HepG2 (cell line): ENCODE measurements around the gene CGA. TPM values are rescaled to one million over a fixed set of nuclear protein-coding genes. Genes with fewer than 3 reads are reported as not detected.

Experiments used
- ATAC-seq: fragments of 200-7000 bp; cut with Tn5 transposase; 3 replicates; pipeline ENCODE4 v1.9.1; 2020; ENCODE audit warnings: mild to moderate bottlenecking, moderate library complexity
- BruUV-seq: library from RNA; stranded (reverse); fragments of 400-500 nt; replicated peaks from 2 replicates; lab custom pipeline; 2021; lab: Mats Ljungman, UMichigan
- CTCF ChIA-PET: fragments of 300-600 bp; formaldehyde crosslinking; extraction: SDS; loops from one replicate; lab custom pipeline; 2021; ENCODE audit warnings: low total read pairs, inconsistent platforms, low intra/inter-chr PET ratio; lab: Yijun Ruan, JAX
- POLR2A ChIA-PET: fragments of 350-600 bp; sonication (Branson Sonifier 250); formaldehyde crosslinking; loops from one replicate; lab custom pipeline; 2020; ENCODE audit warnings: antibody characterized with exemption, inconsistent platforms; lab: Yijun Ruan, JAX
- DNase-seq: peaks from one replicate; pipeline ENCODE4 v3.0.0-alpha.2; 2015; ENCODE audit warnings: low spot score
- FAIRE-seq: peaks from 3 replicates; lab custom pipeline; 2011; peaks lifted over from hg19 to GRCh38; lab: Jason Lieb, UNC
- H2AFZ ChIP-seq: one replicate; pipeline ENCODE4 v1.6.1; 2011; ENCODE audit warnings: low read length, inconsistent platforms
- H3K27ac ChIP-seq: fragments of 300-600 bp; 3 replicates; pipeline ENCODE4 v1.8.0; 2011; ENCODE audit warnings: mixed run types, mild to moderate bottlenecking, mixed read lengths, low read length, inconsistent platforms; ENCODE audit not compliant: insufficient read depth; ENCODE audit errors: extremely low read length
- H3K27me3 ChIP-seq, 2 experiments: fragments of 200-600 bp in 1 of 2; 2 replicates in 1 of 2; 3 replicates in 1 of 2; pipeline versions ENCODE4 v1.6.0 to v1.8.0; 2011; ENCODE audit warnings: low read length in 2 of 2, mild to moderate bottlenecking in 2 of 2, moderate library complexity in 2 of 2, inconsistent platforms in 1 of 2; ENCODE audit not compliant: insufficient read depth in 2 of 2, control insufficient read depth in 1 of 2
- H3K36me3 ChIP-seq, 2 experiments: fragments of 200-600 bp in 1 of 2; replicated peaks in 1 of 2; 2 replicates in 1 of 2; 3 replicates in 1 of 2; pipeline versions ENCODE4 v1.5.1 to v1.8.0; 2011; ENCODE audit warnings: low read length in 2 of 2, inconsistent platforms in 1 of 2; ENCODE audit not compliant: insufficient read depth in 2 of 2, control insufficient read depth in 1 of 2
- H3K4me1 ChIP-seq: 2 replicates; pipeline ENCODE4 v1.5.1; 2012; ENCODE audit warnings: low read length, inconsistent platforms; ENCODE audit not compliant: insufficient read depth
- H3K4me2 ChIP-seq: 2 replicates; pipeline ENCODE4 v1.6.0; 2011; ENCODE audit warnings: low read depth, low read length, inconsistent platforms
- H3K4me3 ChIP-seq, 3 experiments: fragments of 200-600 bp in 1 of 3; sonication (generic), shearing (Covaris generic) in 1 of 3; replicated peaks in 1 of 3; 2 replicates each; pipeline ENCODE4 v1.5.1; 2011 to 2016; ENCODE audit warnings: low read length in 3 of 3, inconsistent platforms in 2 of 3, low read depth in 2 of 3, mild to moderate bottlenecking in 2 of 3, control low read depth in 1 of 3, mixed read lengths in 1 of 3; ENCODE audit not compliant: insufficient read depth in 1 of 3
- H3K79me2 ChIP-seq: one replicate; pipeline ENCODE4 v1.6.1; 2011; ENCODE audit warnings: low read length, inconsistent platforms; ENCODE audit not compliant: insufficient read depth
- H3K9ac ChIP-seq: 2 replicates; pipeline ENCODE4 v1.6.0; 2011; ENCODE audit warnings: mild to moderate bottlenecking, low read depth, low read length, inconsistent platforms; ENCODE audit not compliant: insufficient read depth
- H3K9me3 ChIP-seq: 2 replicates; pipeline ENCODE4 v1.5.1; 2012; ENCODE audit warnings: mild to moderate bottlenecking, low read length
- H4K20me1 ChIP-seq: 2 replicates; pipeline ENCODE4 v1.6.0; 2011; ENCODE audit warnings: inconsistent platforms, mild to moderate bottlenecking, low read length, moderate library complexity; ENCODE audit not compliant: insufficient read depth
- DMAP1 ChIP-seq: IDR thresholded peaks from 2 replicates; pipeline ENCODE4 v1.6.1; 2016
- GABPA ChIP-seq, 2 experiments: IDR thresholded peaks; 2 replicates each; pipeline ENCODE4 v1.6.1; 2011 to 2016; ENCODE audit warnings: low read depth in 2 of 2, low read length in 1 of 2, missing biosample characterization in 1 of 2, missing genetic modification characterization in 1 of 2
- HNRNPL ChIP-seq: fragments of 200-400 bp; formaldehyde crosslinking; IDR thresholded peaks from 2 replicates; pipeline ENCODE4 v1.6.1; 2017; ENCODE audit warnings: mild to moderate bottlenecking, low read depth, low read length
- NR2C2 ChIP-seq: sonication (generic); formaldehyde crosslinking; IDR thresholded peaks from 2 replicates; pipeline ENCODE4 v1.4.0; 2020; ENCODE audit warnings: missing genetic modification reagents, mild to moderate bottlenecking, moderate library complexity, borderline replicate concordance
- SETDB1 ChIP-seq: sonication (generic); formaldehyde crosslinking; IDR thresholded peaks from 2 replicates; pipeline ENCODE4 v1.5.1; 2020; ENCODE audit warnings: missing genetic modification reagents, mild to moderate bottlenecking, borderline replicate concordance
- ZFP36 ChIP-seq: fragments of 150-350 bp; IDR thresholded peaks from 2 replicates; pipeline ENCODE4 v1.6.1; 2018; ENCODE audit warnings: borderline replicate concordance, low read length, low read depth; ENCODE audit not compliant: partially characterized antibody
- ZNF12 ChIP-seq: sonication (generic); formaldehyde crosslinking; IDR thresholded peaks from 2 replicates; pipeline ENCODE4 v1.5.0; 2020; ENCODE audit warnings: missing genetic modification reagents
- ZNF30 ChIP-seq: sonication (generic); formaldehyde crosslinking; IDR thresholded peaks from 2 replicates; pipeline ENCODE4 v1.5.0; 2020; ENCODE audit warnings: mild to moderate bottlenecking, missing genetic modification reagents
- ZNF354B ChIP-seq: sonication (generic); formaldehyde crosslinking; IDR thresholded peaks from 2 replicates; pipeline ENCODE4 v1.8.0; 2022; ENCODE audit warnings: mild to moderate bottlenecking, missing genetic modification reagents
- ZNF530 ChIP-seq: sonication (generic); formaldehyde crosslinking; IDR thresholded peaks from 2 replicates; pipeline ENCODE4 v1.5.0; 2020; ENCODE audit warnings: low read depth, mild to moderate bottlenecking, missing genetic modification reagents
- ZNF577 ChIP-seq: sonication (generic); formaldehyde crosslinking; IDR thresholded peaks from 2 replicates; pipeline ENCODE4 v1.4.0; 2020; ENCODE audit warnings: mild to moderate bottlenecking, low read depth, missing genetic modification reagents, borderline replicate concordance
- ZNF672 ChIP-seq: sonication (generic); formaldehyde crosslinking; IDR thresholded peaks from 2 replicates; pipeline ENCODE4 v1.8.1; 2022; ENCODE audit warnings: missing genetic modification reagents
- ZSCAN20 ChIP-seq: sonication (generic); formaldehyde crosslinking; IDR thresholded peaks from 2 replicates; pipeline ENCODE4 v1.4.0; 2020; ENCODE audit warnings: missing genetic modification reagents, mild to moderate bottlenecking, borderline replicate concordance
- WGBS: methylation state at CpG from one replicate; pipeline ENCODE4 v1.1.6; 2017; ENCODE audit warnings: low lambda C conversion rate; 5-methylcytosine and 5-hydroxymethylcytosine counted together
- in situ Hi-C: cut with HindIII; loops from 2 replicates; pipeline ENCODE4 v1.10.0; 2017; ENCODE audit warnings: low pct_unique_long_range_greater_than_20kb; ENCODE audit not compliant: extremely low pct_ligation_motif_present
- intact Hi-C: fragments of 100-400 bp; cut with micrococcal nuclease; formaldehyde crosslinking; loops from one replicate; pipeline ENCODE4 v1.10.0; 2022; ENCODE audit not compliant: unreplicated experiment
- polyA plus RNA-seq, 8 experiments: library from polyadenylated mRNA; depleted of rRNA in 3 of 8; stranded (reverse) in 7 of 8; unstranded in 1 of 8; fragments of >200 nt; fragmentation: Illumina TruSeq in 4 of 8; extraction: Trizol in 4 of 8; gene quantifications; 2 replicates each; pipeline versions ENCODE4 v1.2.1 to v1.2.3, GENCODE V29; 2011 to 2016; ENCODE audit warnings: low read depth in 4 of 8, missing spikeins in 1 of 8, mixed read lengths in 1 of 8; ENCODE audit not compliant: insufficient read depth in 1 of 8
- total RNA-seq, 5 experiments: library from RNA; depleted of rRNA; stranded (reverse); fragments of >200 nt; fragmentation: Illumina TruSeq; extraction: Trizol; gene quantifications; 2 replicates each; pipeline ENCODE4 v1.2.3, GENCODE V29; 2016; ENCODE audit warnings: low read depth in 1 of 5
- TF ChIP-seq, protein P1 (sequence below): IDR thresholded peaks from 2 replicates; pipeline ENCODE4 v1.6.1; 2012; ENCODE audit warnings: low read depth, low read length, improper control_type of control experiment
- TF ChIP-seq, protein P2 (sequence below): sonication (generic); formaldehyde crosslinking; IDR thresholded peaks from 2 replicates; pipeline ENCODE4 v1.4.0; 2020; ENCODE audit warnings: missing genetic modification reagents
- TF ChIP-seq, protein P3 (sequence below): sonication (generic); formaldehyde crosslinking; IDR thresholded peaks from 2 replicates; pipeline ENCODE4 v1.8.0; 2022; ENCODE audit warnings: missing genetic modification reagents, mild to moderate bottlenecking, moderate library complexity, borderline replicate concordance

The CGA gene
- total and polyA plus RNA-seq, 2 of the 13 experiments (the other 11 are each of a cell fraction or from before 2014, with no cell fraction given): 0.09 TPM; not detected in 1

DNA sequence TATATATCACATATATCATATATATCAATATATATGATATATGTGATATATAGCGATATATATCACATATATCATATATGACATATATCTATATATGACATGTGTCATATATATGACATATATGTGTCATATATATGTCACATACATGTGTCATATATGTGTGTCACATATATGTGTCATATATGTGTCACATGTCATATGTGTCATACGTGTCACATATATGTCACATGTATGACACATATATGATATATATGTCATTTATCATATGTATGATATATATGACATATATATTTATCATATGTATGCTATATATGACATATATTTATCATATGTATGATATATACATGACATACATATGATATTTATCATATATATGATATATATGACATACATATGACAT is 32.8 kb upstream of the CGA start:
- no peak for DNase-seq
- ATAC-seq: no peak
- Histone ChIP-seq H3K79me2 (no peaks in the 10 kb centered on the region), H3K36me3 (no peaks in the 10 kb centered on the region), H3K27ac (no peak overlapping the region), H3K27me3 (no peaks in the 10 kb centered on the region), H3K9ac (no peak overlapping the region), H3K4me1 (no peaks in the 10 kb centered on the region), H2AFZ (no peak overlapping the region), H3K4me2 (no peak overlapping the region), H3K9me3 (no peaks in the 10 kb centered on the region), H4K20me1 (no peaks in the 10 kb centered on the region), H3K4me3 (no peak overlapping the region)
- FAIRE-seq: no peak
- in situ Hi-C loops: no loop called here
- TF ChIP-seq GABPA (IDR thresholded peaks at IDR 0.05; ENCODE audit: low read depth, low read length) (no peak), GABPA (CRISPR knock-in tag; IDR thresholded peaks at IDR 0.05; ENCODE audit: low read depth) (no peak), HNRNPL (no peak), ZNF12 (CRISPR knock-in tag) (no peak), SETDB1 (CRISPR knock-in tag) (no peak), ZFP36 (no peak), ZNF30 (CRISPR knock-in tag) (no peak), ZSCAN20 (CRISPR knock-in tag) (no peak), DMAP1 (no peak), ZNF672 (CRISPR knock-in tag) (no peak), ZNF530 (CRISPR knock-in tag) (no peak), NR2C2 (no peak), ZNF354B (CRISPR knock-in tag) (no peak), ZNF577 (CRISPR knock-in tag) (no peak)
- TF ChIP-seq, protein P1, sequence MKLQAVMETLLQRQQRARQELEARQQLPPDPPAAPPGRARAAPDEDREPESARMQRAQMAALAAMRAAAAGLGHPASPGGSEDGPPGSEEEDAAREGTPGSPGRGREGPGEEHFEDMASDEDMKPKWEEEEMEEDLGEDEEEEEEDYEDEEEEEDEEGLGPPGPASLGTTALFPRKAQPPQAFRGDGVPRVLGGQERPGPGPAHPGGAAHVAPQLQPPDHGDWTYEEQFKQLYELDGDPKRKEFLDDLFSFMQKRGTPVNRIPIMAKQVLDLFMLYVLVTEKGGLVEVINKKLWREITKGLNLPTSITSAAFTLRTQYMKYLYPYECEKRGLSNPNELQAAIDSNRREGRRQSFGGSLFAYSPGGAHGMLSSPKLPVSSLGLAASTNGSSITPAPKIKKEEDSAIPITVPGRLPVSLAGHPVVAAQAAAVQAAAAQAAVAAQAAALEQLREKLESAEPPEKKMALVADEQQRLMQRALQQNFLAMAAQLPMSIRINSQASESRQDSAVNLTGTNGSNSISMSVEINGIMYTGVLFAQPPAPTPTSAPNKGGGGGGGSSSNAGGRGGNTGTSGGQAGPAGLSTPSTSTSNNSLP: no peak
- TF ChIP-seq, protein P2, sequence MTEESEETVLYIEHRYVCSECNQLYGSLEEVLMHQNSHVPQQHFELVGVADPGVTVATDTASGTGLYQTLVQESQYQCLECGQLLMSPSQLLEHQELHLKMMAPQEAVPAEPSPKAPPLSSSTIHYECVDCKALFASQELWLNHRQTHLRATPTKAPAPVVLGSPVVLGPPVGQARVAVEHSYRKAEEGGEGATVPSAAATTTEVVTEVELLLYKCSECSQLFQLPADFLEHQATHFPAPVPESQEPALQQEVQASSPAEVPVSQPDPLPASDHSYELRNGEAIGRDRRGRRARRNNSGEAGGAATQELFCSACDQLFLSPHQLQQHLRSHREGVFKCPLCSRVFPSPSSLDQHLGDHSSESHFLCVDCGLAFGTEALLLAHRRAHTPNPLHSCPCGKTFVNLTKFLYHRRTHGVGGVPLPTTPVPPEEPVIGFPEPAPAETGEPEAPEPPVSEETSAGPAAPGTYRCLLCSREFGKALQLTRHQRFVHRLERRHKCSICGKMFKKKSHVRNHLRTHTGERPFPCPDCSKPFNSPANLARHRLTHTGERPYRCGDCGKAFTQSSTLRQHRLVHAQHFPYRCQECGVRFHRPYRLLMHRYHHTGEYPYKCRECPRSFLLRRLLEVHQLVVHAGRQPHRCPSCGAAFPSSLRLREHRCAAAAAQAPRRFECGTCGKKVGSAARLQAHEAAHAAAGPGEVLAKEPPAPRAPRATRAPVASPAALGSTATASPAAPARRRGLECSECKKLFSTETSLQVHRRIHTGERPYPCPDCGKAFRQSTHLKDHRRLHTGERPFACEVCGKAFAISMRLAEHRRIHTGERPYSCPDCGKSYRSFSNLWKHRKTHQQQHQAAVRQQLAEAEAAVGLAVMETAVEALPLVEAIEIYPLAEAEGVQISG (CRISPR knock-in tag): no peak
- TF ChIP-seq, protein P3, sequence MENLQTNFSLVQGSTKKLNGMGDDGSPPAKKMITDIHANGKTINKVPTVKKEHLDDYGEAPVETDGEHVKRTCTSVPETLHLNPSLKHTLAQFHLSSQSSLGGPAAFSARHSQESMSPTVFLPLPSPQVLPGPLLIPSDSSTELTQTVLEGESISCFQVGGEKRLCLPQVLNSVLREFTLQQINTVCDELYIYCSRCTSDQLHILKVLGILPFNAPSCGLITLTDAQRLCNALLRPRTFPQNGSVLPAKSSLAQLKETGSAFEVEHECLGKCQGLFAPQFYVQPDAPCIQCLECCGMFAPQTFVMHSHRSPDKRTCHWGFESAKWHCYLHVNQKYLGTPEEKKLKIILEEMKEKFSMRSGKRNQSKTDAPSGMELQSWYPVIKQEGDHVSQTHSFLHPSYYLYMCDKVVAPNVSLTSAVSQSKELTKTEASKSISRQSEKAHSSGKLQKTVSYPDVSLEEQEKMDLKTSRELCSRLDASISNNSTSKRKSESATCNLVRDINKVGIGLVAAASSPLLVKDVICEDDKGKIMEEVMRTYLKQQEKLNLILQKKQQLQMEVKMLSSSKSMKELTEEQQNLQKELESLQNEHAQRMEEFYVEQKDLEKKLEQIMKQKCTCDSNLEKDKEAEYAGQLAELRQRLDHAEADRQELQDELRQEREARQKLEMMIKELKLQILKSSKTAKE (CRISPR knock-in tag): no peak
- POLR2A ChIA-PET: no interaction called here
- no TSS peak for BruUV-seq
- 78% methylated on average over 2 of the region's 2 CpGs for WGBS
- CTCF ChIA-PET: no interaction called here
- intact Hi-C loops: no loop called here
